ENCODE results near the gene ANKRD33.

ANKRD33 gene

DNA sequence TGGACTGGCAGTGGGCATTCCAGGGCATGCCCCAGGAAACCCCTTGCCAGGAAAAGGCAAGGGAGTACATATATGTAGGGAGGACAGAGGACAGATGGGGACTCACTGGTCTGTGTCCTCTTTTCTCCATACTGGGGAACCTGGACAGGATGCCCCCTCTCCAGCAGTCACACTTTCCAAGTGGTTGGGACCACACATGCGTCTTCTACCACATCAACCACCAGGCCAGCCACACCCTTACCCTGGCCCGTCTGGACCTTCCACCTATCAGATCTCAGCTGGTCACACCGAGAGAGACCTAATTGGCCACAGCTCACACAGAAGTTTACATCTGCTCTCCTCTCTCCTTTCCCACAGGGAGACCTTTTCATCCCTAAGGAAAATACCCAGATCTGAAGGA lies 8.3 kb downstream of the ANKRD33 start:
- H3K27me3 Mint-ChIP-seq: peaks cover 16% of the 10 kb centered on the region
- DNase-seq (ENCODE audit: low spot score in 2 of 2) (no peak), ATAC-seq (ENCODE audit: low read depth) (no peak)
- H3K4me1 Mint-ChIP-seq: no peaks in the 10 kb centered on the region
- no peaks in the 10 kb centered on the region for H3K36me3 Mint-ChIP-seq
- H3K27ac Mint-ChIP-seq: no peak overlapping the region
- no peaks in the 10 kb centered on the region for H3K9me3 Mint-ChIP-seq
- H3K4me3 Mint-ChIP-seq: no peak overlapping the region

DNA sequence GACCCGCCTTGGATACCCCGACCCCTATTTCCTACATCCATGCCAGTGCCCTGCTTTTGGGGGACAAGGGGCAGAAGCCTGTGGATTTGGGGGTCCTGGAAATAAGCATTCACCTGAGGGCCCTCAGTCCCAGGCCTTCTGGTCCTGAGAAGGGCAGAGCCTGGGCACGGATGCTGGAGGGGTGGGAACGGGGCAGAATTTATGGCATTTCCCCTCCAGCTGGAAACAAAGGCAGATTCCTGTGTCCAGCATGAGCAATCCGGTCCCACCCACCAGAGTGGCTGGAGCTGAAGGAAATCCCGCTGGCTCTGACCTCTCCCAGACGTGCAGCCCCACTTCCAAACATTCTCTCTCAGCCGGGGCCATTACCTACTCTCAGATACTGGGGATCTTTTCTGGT lies 9.3 kb downstream of the ANKRD33 start:
- no peak for DNase-seq (ENCODE audit: low spot score in 2 of 2)
- no peak for ATAC-seq (ENCODE audit: low read depth)
- H3K27me3 Mint-ChIP-seq: peaks cover 20% of the 10 kb centered on the region
- H3K36me3 Mint-ChIP-seq: no peaks in the 10 kb centered on the region
- H3K9me3 Mint-ChIP-seq: no peaks in the 10 kb centered on the region
- H3K4me1 Mint-ChIP-seq: no peaks in the 10 kb centered on the region
- H3K27ac Mint-ChIP-seq: no peak overlapping the region
- no peak overlapping the region for H3K4me3 Mint-ChIP-seq

DNA sequence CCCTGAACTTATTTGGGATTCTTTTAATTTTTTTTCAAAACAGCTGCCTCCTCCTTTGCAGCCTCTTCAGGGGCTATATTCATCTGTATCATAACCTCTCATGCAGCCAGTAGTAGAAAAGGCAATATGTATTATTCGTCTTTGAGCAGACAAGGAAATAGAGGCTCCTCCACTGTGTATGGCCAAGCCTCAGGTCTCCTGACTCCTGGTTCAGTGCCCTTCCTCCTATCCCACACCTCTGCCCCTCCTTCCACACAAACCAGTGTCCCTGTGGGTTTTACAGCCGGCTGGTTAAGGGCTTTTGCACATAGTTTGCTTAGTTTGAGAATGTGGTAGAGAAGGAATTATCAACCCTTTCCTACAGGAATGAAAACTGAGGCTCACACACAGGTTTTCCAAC lies 10.6 kb downstream of the ANKRD33 start:
- ATAC-seq (ENCODE audit: low read depth): no peak
- no peaks in the 10 kb centered on the region for H3K36me3 Mint-ChIP-seq
- no peak overlapping the region for H3K4me3 Mint-ChIP-seq
- H3K27ac Mint-ChIP-seq: no peak overlapping the region
- no peaks in the 10 kb centered on the region for H3K4me1 Mint-ChIP-seq
- H3K9me3 Mint-ChIP-seq: no peaks in the 10 kb centered on the region
- peaks cover 20% of the 10 kb centered on the region for H3K27me3 Mint-ChIP-seq
- DNase-seq (ENCODE audit: low spot score in 2 of 2): no peak

DNA sequence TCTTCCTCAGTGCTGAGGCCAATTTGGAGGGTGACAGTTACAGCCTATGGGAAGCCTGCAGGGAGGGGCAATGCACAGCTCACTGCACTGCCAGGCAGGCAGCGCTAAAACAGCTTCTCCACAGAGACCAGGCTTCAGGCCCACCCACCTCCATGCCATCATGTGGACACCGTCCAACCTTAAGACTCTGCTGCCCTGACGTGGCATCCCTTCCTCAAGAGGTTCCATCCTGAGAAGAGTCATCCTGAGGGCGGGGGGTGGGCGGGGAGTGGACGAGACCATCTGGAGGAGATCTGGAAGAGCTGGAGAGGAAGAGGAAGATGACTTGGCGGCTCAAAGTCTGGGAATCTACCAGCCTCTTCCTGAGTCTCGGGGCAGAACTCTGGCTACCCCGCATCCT lies 11.0 kb downstream of the ANKRD33 start:
- H3K4me3 Mint-ChIP-seq: no peak overlapping the region
- peaks cover 20% of the 10 kb centered on the region for H3K27me3 Mint-ChIP-seq
- H3K27ac Mint-ChIP-seq: no peak overlapping the region
- DNase-seq (ENCODE audit: low spot score in 2 of 2) (no peak), ATAC-seq (ENCODE audit: low read depth) (no peak)
- no peaks in the 10 kb centered on the region for H3K36me3 Mint-ChIP-seq
- no peaks in the 10 kb centered on the region for H3K9me3 Mint-ChIP-seq
- no peaks in the 10 kb centered on the region for H3K4me1 Mint-ChIP-seq

DNA sequence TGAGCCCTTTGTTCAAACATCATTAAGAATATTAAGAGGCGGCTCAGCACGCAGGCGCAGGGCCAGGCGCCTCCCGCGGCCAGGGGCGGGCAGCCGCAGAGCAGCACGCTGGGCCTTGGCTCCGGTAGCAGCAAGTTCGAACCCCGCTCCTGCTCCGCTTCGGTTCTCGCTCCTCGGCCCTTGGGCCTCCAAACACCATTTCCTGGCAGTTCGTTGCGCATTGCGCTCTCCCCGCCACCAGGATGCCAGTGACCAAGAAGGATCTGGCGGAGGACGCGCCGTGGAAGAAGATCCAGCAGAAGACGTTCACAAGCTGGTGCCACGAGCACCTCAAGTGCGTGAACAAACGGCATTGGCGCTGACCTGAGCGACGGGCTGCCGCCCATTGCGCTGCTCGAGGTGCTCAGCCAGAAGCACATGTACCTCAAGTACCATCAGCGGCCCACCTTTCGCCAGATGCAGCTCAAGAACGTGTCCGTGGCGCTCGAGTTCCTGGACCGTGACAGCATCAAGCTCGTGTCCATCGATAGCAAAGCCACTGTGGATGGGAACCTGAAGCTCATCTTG lies 12.5 kb downstream of the ANKRD33 start:
- Mint-ChIP-seq H3K27ac (no peak overlapping the region), H3K27me3 (peaks cover 20% of the 10 kb centered on the region), H3K9me3 (no peaks in the 10 kb centered on the region), H3K36me3 (no peaks in the 10 kb centered on the region), H3K4me3 (no peak overlapping the region), H3K4me1 (no peaks in the 10 kb centered on the region)
- DNase-seq (ENCODE audit: low spot score in 2 of 2) (no peak), ATAC-seq (ENCODE audit: low read depth) (no peak)

- DNase-seq (ENCODE audit: low spot score in 2 of 2) (no peak), ATAC-seq (ENCODE audit: low read depth) (no peak)
- Mint-ChIP-seq H3K27ac (no peak overlapping the region), H3K4me3 (no peak overlapping the region), H3K9me3 (no peaks in the 10 kb centered on the region), H3K36me3 (no peaks in the 10 kb centered on the region), H3K4me1 (no peaks in the 10 kb centered on the region), H3K27me3 (peaks cover 19% of the 10 kb centered on the region)
These were observed 13.4 kb downstream of the ANKRD33 start for GRCh38 chr12:51901121-51901817.

DNA sequence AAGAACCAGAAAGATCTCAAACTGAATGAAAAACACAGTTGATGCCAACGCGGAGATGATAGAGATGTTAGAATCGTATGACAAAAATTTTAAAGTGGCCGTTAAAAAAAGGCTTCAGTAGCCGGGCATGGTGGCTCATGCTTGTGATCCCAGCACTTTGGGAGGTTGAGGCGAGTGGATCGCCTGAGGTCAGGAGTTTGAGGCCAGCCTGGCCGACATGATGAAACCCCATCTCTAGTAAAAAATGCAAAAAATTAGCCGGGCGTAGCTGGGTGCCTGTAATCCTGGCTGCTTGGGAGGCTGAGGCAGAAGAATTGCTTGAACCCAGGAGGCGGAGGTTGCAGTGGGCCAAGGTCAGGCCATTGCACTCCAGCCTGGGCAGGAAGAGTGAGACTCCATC lies 14.0 kb downstream of the ANKRD33 start:
- ATAC-seq (ENCODE audit: low read depth): no peak
- no peak overlapping the region for H3K27ac Mint-ChIP-seq
- peaks cover 18% of the 10 kb centered on the region for H3K27me3 Mint-ChIP-seq
- no peaks in the 10 kb centered on the region for H3K36me3 Mint-ChIP-seq
- no peaks in the 10 kb centered on the region for H3K4me1 Mint-ChIP-seq
- H3K9me3 Mint-ChIP-seq: no peaks in the 10 kb centered on the region
- DNase-seq (ENCODE audit: low spot score in 2 of 2): no peak
- H3K4me3 Mint-ChIP-seq: no peak overlapping the region

DNA sequence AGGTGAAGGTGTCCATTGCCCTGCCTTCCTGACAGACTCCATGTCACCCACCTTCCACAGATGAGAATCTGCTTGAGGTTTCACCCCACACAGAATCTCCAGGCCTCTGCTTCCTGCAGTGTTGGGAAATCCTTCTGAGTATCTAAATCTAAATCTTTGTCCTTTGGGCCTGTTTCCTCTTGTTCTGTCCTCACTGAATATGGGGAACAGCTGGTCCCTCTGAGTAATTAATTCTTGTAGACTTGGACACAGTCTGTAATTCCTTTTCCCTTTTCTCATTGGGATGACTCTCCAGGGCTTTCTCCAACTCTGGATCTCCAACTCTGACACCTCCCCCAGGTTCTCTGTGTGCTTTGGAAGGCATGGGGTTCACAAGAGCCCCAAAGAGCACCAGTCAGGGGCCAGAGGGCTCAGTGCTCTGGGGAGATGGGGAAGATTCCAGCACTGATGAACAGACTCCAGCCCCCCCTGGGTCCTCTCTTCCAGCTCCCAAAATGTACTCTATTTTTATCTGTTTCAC lies 17.1 kb downstream of the ANKRD33 start:
- ATAC-seq (ENCODE audit: low read depth) (no peak), DNase-seq (ENCODE audit: low spot score in 2 of 2) (no peak)
- H3K4me1 Mint-ChIP-seq: no peaks in the 10 kb centered on the region
- H3K36me3 Mint-ChIP-seq: no peaks in the 10 kb centered on the region
- H3K9me3 Mint-ChIP-seq: no peaks in the 10 kb centered on the region
- no peak overlapping the region for H3K27ac Mint-ChIP-seq
- no peak overlapping the region for H3K4me3 Mint-ChIP-seq
- peaks cover 19% of the 10 kb centered on the region for H3K27me3 Mint-ChIP-seq

DNA sequence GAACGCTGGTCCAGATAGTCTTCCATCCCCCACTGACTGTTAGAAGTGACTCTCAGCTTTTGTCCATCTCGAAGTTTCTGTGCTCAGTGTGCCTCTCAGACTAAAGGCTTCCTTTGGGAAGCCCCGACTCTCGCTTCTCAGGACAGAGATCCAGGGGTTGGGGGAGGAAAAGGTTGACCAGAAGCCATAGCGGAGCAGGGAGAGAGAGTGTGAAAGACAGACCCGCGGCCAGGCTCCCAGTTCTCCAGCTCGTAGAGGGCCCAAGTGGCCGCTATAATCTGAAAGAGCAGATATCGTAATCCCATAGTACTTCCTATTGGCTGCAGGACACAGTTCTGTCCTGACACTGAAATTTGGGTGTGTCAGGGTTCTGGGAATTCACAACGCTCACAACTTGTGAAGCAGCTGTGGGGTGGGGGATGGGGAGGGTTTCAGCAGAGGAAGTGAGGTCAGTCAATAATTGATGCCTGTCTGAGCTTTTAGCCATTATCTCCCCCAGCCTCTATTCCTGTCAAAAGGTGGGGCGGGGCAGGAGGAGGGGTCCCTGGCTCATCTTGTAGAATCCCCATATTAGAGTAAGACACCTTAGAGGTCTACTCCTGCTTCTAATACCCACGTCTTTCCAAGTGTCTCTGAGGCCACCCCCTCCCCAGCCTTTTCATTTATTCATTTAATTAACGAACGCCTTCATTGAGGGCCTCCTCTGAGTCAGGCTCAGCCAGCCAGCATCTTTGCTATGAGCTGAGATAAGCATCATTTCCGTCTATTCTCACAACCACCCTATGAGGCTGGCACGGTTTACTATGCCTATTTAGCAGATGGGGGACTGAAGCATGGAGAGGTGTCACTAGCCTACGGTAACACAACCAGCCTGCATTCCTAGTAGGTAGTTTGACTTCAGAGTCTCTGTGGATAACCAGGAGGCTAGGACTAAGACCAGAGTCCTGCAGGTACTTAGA lies 17.8 kb downstream of the ANKRD33 start:
- Mint-ChIP-seq H3K27me3 (peaks cover 22% of the 10 kb centered on the region), H3K27ac (no peak overlapping the region), H3K4me1 (no peaks in the 10 kb centered on the region), H3K36me3 (no peaks in the 10 kb centered on the region), H3K9me3 (no peaks in the 10 kb centered on the region), H3K4me3 (no peak overlapping the region)
- no peak for DNase-seq (ENCODE audit: low spot score in 2 of 2)
- no peak for ATAC-seq (ENCODE audit: low read depth)

DNA sequence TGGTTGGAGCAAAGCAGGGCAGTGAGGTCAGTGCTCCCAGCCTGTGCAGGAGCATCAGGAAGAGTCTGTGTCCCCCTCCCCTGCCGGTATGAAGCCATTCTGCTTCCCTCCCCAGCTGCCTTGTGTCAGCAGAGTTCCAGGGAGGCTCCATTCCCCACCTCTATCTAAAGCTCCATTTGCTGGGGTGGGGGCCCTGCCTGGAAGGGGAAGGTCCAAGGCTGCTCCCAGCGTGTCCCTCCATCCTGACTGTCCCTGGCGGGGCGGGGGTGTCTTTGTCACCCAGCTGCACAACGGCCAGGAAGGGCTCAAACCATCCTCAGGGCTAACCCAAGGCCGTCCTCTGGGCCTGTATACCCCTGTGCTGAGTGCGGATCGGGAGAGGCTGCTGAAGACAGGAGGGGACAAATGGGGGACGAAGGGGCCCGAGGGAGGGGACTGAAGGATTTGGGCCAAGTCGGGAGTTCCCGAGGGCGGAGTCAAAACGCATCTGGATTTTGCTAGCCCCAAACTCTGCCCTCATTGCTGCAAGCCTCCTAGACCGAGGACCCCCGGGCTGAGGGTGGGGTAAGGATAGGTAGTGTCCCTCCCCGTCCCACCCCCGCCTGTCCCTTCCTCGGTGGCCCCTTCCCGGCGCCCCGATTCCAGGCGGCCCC lies 18.7 kb downstream of the ANKRD33 start:
- ATAC-seq (ENCODE audit: low read depth) (no peak), DNase-seq (ENCODE audit: low spot score in 2 of 2) (no peak)
- no peaks in the 10 kb centered on the region for H3K36me3 Mint-ChIP-seq
- no peak overlapping the region for H3K27ac Mint-ChIP-seq
- H3K4me3 Mint-ChIP-seq: no peak overlapping the region
- no peaks in the 10 kb centered on the region for H3K4me1 Mint-ChIP-seq
- peaks cover 22% of the 10 kb centered on the region for H3K27me3 Mint-ChIP-seq
- H3K9me3 Mint-ChIP-seq: no peaks in the 10 kb centered on the region

DNA sequence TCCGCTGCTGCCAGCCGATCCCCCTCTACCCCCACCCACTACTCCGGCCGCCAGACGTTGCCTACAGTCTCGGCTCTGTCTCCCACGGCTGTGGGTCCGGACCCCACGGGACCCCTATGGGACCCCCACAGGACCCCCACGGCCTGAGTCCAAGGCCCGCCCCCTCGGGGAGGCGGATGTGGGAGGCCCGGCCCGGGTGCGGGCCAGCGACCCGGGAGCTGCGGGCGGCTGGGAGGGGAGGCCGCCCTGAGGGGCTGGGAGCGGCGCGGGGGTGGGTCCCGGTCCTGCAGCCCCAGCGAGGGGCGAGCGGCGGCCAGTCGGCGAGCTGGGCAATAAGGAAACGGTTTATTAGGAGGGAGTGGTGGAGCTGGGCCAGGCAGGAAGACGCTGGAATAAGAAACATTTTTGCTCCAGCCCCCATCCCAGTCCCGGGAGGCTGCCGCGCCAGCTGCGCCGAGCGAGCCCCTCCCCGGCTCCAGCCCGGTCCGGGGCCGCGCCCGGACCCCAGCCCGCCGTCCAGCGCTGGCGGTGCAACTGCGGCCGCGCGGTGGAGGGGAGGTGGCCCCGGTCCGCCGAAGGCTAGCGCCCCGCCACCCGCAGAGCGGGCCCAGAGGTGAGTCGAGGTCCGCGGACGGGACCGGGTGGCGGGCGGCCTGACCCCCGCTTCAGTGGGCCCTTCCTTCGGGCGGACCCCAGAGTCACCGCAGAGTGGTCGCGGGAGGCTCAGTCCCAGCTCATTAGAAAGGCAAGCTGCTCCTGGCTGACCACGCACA lies 19.4 kb downstream of the ANKRD33 start, which contains the start of gene ACVRL1:
TSS of gene ACVRL1 (plus strand) at position 422 of the 773 bp plus-strand sequence. CDS start 4,971 bp downstream, outside the sequence.
- no peak within 1 kb of the TSS for H3K27ac Mint-ChIP-seq
- DNase-seq (ENCODE audit: low spot score in 2 of 2) (no peak), ATAC-seq (ENCODE audit: low read depth) (no peak)
- H3K27me3 Mint-ChIP-seq: peaks cover 24% of the 10 kb centered on the region
- peaks cover 3% of the 10 kb centered on the region for H3K4me1 Mint-ChIP-seq
- no peak within 1 kb of the TSS for H3K4me3 Mint-ChIP-seq
- no peaks in the 10 kb centered on the region for H3K9me3 Mint-ChIP-seq
- no peaks in the 10 kb centered on the region for H3K36me3 Mint-ChIP-seq

GRCh38 chr12:51907856-51908425 lies 20.0 kb downstream of the ANKRD33 start:
- Mint-ChIP-seq H3K27ac (no peak overlapping the region), H3K9me3 (no peaks in the 10 kb centered on the region), H3K4me3 (no peak overlapping the region), H3K4me1 (peaks cover 3% of the 10 kb centered on the region), H3K27me3 (peaks cover 27% of the 10 kb centered on the region), H3K36me3 (no peaks in the 10 kb centered on the region)
- no peak for DNase-seq (ENCODE audit: low spot score in 2 of 2)
- no peak for ATAC-seq (ENCODE audit: low read depth)

Data from memory B cell (primary cell).